NT2/D1 (cell line): ENCODE results near the gene ZNF844.

Source experiments
- SUZ12 ChIP-seq: IDR thresholded peaks from 2 replicates; pipeline ENCODE4 v1.6.1; 2011; ENCODE audit not compliant: insufficient read length, insufficient read depth; ENCODE audit errors: extremely low read depth
- YY1 ChIP-seq: IDR thresholded peaks from 2 replicates; pipeline ENCODE4 v1.6.1; 2011; ENCODE audit not compliant: insufficient read length, insufficient read depth
- ZNF274 ChIP-seq: IDR thresholded peaks from 2 replicates; pipeline ENCODE4 v1.6.1; 2011; ENCODE audit warnings: mild to moderate bottlenecking, low read depth, low read length

- TF ChIP-seq ZNF274: no peak
- no peak for TF ChIP-seq YY1
- no peak for TF ChIP-seq SUZ12
Observed at GRCh38 chr19:12126707-12127106, 62.2 kb downstream of the ZNF844 start.
